ENCODE results near the gene RAG1.

Gene RAG1

DNA sequence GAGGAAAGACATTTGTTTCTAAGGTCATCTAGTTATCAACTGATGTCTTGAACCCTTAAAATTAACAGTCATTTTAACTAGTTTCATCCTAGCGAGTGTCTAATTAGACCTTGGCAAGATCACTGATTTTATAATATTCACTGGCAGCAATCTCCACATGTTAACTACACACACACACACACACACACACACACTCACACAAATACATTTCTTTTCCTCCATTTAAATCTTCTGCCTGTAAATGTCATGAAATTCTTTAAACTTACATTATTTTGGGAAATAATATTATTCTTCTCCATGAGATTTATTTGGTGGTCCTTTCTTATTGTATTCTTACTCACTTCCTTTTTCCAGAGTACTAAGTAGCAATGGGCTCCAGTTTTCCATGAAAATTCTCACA is 23.6 kb downstream of the RAG1 start:
- DNase-seq, result no peak

DNA sequence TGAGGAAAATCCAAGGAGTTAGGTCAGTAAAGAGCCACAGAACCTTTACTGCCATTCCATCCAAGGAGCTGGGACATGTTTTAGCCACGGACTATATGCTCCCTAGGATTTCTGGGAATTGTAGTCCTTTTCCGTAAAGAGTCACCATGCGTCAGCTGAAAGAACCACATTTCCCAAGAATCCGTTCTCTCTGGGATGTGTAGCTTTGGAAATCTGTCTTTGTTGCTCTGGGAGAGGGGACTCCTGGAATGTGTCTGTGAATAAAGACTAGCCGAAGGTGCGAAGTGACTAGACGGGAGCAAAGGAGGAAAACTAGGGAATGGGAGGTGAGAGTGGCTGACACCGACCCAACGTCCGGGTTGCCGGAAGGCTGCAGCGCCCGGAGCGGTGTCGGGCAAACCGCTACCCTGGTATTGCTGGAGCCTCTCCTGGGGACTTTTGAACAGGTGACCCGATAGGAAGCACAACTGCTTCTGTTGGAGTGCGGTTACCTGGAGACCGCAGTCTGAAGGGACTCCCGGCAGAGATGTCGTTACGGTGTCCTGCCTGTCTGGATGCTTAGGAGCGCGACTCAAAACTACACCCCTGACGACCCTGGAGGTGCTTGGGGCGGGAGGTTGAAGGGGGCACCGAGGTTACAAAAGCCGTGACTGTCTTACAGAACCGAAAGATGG is 26.6 kb downstream of the RAG1 start, which contains the start of gene IFTAP:
IFTAP (plus strand) TSS at position 187 of the 674 bp plus-strand sequence. CDS start 15,602 bp downstream, outside the sequence.
- DNase-seq, result peak; percentile 1

DNA sequence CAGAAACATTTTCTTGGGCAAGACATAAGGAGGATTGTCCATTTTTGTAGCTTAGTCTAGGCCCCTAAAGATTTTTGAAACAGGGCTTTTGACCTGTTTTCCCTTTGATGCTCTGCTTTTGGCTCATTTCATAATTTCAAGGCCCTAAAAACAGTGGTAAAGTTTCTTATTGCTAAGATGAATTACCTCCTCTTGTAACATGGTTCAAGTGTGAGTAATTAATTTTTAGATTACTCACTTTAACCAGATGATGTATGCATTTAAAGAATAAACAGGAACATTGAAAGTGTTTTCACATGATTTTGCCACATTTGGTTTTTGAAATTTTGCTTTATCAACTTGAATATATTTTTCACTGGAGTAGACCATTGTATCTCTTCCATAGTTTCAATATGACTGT is 29.1 kb downstream of the RAG1 start:
- no peak for DNase-seq

DNA sequence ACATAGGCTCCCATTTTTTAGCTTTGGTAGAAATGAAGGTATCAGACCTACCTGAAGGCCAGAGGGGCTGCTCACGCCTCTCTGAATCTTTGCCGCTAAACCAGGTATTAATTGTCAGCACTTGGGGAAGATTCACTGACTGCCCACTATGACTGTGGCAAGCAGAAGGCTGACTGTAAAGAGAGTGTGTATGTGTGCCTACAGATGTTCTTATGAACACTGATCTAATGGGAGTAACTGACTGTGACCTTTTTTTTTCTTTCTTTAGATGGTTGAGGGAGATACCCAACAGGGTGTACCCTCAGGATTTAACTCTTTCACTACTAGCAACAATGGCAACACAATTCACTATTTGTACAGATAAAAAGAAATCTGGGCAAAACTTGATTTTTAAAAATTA is 30.2 kb downstream of the RAG1 start, which contains the start of gene RAG2:
RAG2 (minus strand) TSS at position 186 of the 400 bp plus-strand sequence. CDS start 4,068 bp downstream, outside the sequence.
- DNase-seq, result no peak

DNA sequence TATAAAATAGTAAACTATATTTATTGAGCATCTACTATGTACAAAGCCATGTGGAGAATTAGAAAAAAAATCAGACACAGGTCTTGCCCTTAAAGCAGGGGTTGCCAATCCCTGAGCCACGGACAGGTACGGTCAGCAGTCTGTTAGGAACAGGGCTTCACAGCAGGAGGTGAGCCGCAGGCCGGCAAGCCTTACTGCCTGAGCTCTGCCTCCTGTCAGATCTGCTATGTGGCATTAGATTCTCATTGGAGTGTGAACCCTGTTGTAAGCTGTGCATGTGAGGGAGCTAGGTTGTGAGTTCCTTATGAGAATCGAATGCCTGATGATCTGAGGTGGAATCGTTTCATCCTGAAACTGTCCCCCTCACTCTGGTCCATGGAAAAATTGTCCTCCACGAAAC is 32.4 kb downstream of the RAG1 start:
- DNase-seq, result no peak

DNA sequence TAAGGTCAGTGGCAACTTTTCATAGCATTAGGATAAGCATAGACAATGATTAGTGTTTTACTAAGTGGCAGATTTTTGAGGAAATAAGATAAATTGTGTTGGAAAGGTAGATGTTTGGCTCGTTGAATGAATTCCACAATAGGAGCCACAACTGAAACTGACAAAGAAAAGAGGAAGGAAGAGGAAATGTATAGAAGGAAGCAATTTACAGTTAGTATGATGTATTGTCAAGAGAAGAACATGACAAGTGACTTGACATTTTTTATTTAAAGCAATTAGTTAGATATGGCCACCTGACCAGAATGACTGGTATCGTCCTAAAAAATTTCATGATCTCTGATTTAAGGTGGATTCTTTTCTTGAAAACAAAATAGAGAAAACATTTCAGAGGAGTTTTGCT is 33.3 kb downstream of the RAG1 start:
- no peak for DNase-seq

DNA sequence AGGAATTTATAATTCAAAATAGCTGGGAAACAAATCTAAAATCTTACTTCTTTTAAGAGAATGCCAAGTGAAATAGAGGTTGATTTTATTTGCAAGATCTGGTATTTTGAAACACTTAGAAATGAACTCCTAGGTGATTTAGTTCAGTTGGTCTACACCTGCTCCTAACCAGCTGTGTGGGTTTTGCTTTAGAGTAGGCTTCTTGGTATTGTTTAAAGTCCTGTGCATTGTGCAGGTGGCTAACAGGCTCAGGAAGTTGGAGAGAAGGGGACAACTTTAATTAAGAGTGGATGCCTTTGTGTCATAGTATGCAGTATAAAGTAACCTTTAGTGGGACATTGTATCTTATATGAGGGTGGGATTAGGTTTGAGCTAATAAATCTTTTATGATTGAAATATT is 34.3 kb downstream of the RAG1 start:
- no peak for DNase-seq

DNA sequence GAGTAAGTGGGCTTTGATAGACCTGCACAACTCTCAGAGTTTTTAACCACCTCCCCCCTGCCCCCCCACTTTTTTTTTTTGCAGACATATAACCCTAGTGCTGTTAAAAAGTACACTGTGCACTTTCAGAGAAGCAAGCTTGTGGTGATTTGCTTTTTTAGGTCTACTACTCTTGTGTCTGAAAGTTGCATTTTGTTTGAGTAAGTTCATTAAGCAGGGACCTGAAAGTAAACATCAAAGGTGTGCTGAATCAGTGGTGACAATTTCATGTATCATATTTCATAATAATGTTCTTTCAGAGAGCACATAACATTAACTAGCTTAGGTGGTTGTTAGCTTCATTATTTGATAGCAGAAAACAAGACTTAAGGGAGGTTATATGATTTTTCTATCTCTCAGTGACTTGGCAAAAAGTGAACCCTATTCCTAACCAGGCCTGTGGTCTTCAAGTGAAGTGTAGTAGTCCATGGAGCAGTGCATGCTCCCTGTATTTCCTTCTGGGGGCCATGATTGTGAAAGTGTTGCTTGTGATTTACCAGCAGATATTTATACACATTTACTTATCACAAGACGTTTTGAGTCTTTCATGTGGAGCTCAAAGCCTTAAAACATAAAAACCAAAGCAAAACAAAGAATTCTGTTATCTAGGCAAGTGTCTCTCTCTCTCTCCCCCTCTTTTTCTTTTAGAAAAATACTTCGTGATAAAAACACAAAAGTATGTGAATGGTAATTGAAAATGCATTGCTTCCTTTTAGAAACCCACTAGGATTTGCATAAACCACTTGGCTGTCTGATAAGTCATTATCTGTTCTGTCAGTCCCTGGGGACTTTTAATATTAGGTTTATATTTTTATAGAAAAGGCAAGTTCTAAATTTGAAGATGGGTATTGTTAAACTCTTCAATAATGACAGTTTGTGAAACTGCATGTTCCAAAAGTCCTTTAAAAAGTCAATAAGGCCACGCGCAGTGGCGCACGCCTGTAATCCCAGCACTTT is 37.7 kb downstream of the RAG1 start:
- no peak for DNase-seq

DNA sequence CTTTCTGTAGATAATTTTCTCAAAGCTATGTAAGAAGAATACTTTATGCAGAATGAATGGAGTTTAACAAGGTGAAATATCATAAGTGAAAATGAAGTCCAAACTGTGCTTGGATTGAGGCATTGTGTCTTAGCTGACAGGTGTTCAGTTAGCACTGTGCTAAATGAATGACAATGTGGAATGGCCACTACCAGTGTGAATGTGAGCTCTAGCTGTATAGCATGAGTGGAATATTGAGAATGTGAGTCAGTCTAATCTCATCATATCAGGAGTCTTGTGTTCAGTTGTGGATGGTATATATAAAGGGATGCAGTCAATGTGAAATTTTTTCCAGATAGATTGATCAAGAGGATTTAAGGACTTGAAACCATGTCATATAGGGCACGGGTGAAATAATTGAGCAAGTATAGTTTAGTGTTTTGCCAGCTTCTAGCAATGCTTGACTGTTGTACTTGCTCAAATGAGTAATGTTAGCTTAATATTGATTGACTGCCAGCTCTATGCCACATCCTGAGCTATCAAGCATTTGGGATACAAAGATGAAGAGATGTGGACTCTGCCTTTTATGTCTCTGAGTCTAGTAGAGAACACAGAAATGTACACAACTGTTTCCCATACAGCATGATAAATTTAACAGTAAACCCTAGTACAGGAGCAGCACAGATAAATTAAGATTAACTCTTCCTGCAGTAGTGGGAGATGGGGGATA is 40.8 kb downstream of the RAG1 start:
- no peak for DNase-seq

DNA sequence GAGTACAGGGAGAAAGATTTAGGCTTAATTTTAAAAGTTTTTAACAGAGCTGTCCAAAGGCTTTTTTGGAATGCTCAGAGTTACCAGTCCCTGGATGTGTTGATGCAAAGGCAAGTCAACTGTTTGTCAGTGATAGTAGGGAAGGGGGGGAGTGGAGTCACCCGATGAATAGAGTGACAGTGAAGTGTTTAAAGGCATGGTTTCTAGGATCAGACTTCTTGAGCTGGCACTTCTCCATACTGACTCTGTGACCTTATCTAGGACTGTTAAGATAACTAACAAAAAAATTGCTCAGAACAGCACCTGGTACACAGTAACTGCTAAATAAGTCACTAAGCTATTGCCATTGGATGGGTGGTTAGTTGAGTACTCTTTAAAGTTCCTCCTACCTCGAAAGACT is 41.6 kb downstream of the RAG1 start:
- DNase-seq, result no peak

DNA sequence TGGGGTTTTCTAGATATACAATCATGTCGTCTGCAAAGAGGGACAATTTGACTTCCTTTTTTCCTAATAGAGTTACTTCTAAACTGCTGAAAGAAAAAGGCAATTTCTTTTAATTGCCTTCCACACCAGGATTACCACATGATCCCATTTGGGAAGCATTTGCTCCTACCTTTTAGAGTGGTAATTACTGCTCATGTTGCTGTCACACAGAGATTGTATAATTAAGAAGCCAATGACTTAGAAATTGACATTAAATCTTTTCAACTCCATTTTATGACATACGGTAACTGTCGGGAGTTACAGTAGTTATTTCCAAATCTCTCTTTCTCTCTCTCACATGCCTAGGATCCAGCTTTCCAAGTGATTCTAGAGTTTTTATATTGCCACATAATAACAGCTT is 48.0 kb downstream of the RAG1 start:
- no peak for DNase-seq

DNA sequence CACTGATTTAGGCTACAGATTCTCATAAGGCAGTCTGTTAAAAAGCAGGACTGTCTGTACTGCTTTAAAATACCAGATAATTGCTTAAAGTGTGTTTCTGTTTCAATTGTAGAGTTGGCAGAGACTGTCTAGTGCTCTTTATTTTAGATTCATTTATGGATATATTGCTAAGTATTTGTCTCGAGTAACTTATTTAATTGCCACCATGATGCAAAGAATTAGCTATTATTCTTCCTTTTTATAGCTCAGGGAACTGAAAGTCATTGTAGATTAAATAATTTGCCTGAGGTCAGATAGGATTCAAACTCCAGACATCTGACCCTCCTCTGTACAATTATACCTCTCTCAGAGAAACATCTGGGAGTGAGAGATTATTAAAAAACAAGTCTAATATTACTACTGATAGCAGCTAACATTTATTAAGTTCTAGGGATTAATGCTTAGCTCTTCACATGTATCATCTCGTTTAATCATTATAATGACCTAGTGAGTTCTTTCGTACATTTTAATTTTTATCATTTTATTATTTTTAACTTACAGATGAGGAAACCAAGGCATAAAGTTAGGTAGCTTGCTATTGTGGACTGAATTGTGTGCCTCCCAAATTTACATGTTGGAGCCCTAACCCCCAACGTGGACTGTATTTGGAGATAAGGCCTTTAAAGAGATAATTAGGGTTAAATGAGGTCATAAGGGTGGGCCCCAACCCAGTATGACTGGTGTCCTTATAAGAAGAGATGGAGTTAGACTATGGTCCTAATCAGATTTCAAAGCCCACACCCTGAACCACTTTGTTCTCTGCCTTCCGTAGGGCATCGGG is 49.9 kb downstream of the RAG1 start:
- no peak for DNase-seq

DNA sequence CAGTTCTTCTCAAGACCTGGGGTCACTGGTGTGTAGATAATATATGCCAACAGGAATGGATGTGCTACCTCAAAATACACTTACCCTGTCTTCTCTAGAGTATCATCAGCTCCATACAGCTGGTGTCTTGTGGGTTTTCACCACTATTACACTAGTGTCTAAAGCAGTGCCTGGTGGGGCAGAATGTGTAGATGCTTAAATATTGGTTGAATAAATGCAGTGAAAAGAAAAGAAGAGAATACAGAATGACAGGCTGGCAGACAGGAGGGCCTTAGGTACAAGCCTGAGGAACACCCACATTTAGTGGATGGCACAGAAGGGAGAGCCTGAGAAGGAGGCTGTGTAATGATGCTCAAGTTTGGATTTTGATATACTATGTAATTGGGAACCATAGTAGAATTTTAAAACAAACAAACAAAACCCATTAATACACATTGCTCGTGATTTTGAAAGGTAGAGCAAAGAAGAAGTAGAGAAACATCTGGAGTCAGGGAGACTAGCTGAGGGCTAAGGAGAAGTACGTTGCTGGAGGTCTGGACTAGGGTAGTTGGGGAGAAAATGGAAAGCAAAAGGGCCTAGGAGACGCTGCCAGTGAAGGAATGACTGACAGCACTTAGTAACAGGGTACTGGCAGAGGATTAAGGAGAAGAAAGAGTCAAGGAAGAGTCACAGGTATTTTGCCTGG is 50.7 kb downstream of the RAG1 start:
- no peak for DNase-seq

DNA sequence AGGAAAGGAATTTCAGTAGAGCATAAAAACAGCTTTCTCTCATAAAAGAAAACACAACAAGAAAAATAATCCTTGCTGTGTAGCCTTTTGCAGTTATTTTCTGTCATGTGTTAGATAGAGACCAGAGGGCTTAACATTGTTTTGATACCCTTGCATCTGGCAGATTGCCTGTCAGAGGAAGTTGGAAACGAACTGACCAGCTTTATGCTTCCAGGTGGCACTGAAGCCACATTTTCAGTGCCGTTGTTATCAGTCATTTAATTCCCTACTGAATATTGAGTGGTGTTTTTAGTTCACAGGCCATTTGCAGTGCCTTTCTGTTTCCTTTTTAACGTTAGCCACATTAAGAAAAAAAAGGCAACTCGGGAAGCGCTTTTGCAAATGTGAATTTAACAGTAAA is 51.7 kb downstream of the RAG1 start:
- DNase-seq, result no peak

DNA sequence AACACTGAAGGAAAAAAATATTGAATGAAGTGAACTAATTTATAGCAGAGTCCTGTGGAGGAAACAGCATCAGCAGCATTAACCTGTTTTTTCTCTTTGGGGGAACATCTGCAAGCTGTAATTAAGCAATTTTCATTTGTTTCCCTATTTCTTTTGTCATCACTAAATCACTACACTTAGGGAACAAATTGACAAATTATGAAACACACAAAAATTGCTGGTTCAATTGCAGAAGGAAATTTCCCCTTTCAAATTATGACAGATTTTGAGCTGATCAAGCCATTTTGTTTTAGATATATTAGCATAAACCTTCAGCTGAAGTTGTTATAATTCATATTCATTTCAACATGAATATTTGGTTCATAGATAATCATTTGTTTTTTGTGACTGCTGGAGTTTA is 52.4 kb downstream of the RAG1 start:
- no peak for DNase-seq

DNA sequence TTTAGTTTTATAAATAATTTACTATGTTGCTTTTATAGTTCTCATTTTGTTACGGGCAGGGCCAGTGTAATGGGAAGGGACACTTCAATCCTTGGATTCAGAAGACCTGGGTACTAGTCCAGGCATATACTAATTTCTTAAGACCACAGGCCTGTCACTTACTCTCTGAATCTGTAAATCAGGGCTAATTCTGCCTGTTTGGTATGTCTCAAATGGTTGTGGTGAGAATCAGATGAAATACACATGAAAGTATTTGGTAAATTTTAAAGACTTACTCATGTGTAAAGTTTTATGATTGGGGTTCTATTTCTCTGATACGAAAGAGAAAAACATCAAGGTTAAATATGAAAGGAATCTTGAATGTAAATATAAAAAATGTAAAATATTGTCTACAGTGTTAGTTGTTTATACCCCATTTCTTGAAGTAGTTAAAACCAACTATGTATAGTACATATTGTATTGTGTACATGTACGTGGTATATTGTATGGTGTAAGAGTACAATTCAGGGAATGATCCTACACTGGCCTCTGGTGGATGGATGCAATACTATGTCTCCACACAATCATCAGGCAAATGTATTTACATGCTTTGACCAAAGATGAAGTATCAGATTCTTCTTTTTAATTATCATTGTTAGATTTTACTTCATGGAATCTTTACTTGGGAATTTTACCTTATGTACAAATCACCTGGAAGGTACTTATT is 54.8 kb downstream of the RAG1 start:
- no peak for DNase-seq

DNA sequence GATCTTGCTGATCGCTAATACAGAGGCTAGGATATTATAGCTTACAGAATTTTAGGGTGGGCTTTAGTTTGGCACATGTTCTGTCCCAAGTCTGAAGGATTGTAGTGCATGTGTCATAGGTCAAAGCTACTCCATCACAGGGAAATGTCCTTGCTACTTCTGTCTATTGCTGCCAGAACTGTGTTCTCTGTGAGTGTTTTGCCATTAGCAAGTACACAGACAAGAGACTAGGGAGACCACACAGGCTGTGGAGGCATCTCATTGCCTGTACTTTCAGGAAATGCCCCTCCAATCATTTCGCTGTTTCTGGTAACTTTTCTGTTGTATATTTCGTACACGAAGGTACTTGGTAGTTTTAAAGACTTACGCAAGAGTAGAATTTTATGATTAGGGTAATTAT is 55.7 kb downstream of the RAG1 start:
- DNase-seq, result no peak

DNA sequence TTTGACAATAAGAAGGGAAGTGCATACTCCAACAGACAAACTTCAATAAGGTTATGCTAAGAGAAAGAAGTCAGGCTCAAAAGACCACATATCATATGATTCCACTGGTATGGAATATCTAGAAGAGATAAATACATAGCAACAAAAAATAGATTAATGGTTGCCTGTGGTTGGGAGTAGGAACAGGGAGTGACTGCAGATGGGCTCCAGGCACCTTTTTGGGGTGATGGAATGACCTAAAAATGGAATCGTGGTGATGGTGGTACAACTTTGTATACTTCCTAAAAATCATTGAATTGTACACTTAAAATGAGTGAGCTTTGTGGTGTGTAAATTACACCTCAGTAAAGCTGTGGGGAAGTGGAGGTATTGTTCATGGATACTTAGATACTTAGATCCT is 59.2 kb downstream of the RAG1 start:
- DNase-seq, result no peak

DNA sequence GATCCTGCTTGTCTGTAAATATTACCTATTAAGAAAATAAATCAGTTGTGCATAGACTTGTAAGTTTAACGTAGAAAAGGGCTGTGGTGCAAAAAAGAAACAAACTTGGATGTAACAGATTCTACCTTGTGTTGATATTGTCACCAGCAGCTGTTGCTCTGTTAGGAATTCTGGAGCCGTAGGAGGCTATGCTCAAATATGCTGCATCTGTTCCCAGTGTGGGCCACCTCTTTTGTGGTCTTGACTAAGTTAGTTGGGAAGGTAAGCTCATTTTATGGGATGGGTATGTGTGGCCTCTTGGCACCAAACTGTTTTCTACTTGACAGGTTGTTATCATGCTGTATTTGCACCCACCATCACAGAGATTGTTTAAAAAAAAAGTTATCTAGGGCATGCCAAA is 59.7 kb downstream of the RAG1 start:
- no peak for DNase-seq

DNA sequence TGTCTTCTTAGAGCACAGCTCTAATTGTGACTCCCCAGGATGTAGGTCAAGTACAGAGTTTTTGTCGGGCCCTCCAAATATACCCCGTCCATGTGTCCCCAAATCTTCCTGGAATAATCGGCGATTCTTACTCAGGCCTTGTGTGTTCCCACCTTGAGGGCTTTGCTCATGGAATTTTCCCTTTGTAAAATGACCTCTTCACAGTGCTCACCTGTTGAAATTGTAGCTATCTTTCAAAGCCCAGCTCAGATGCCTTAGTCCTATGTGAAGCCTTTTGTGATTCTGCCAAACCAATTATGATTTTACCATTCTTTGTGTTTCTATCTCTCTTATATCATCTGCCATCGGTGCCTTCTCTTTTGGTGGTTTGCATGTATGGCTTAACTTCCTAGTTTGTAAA is 60.3 kb downstream of the RAG1 start:
- DNase-seq, result no peak

DNA sequence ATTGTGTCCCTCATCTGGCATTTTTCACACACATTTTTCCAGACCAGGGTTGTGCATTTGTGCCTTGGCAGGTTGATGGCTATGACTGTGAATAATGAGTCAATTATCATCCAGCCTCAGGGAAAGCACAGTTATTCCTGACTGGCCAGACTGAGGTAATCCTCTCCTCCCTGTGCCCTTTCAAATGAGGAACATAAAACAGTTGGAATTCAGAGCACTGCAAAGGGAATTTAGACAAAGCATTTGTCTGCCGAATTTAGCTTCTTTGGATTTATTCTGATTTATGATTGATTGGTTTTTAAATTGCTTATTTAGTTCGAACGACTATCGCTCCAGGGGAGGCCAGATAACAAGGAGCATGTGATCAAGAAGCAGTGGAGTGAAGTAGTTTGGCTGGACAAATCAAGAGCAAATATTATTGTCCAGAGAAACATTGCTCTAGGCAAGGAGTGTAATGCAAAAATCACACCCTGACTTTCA is 61.0 kb downstream of the RAG1 start:
- DNase-seq, result no peak
